CD4-positive, alpha-beta T cell (primary cell): Measurements from ENCODE around the gene CDKN3. TPM values are rescaled to one million over a fixed set of nuclear protein-coding genes. Genes with fewer than 3 reads are reported as not detected.

ENCODE experiments used
- ATAC-seq: fragments of 200-7000 bp; cut with Tn5 transposase; one replicate; pipeline ENCODE4 v1.10.0; 2022; ENCODE audit warnings: mild to moderate bottlenecking; ENCODE audit not compliant: poor library complexity
- CTCF ChIA-PET: fragments of 350-600 bp; sonication (Branson Sonifier 250); formaldehyde crosslinking; loops from one replicate; lab custom pipeline; 2021; ENCODE audit warnings: antibody characterized with exemption, inconsistent platforms; lab: Charles Lee
- POLR2A ChIA-PET: fragments of 350-600 bp; sonication (Branson Sonifier 250); formaldehyde crosslinking; loops from one replicate; lab custom pipeline; 2021; ENCODE audit warnings: antibody characterized with exemption, inconsistent platforms; lab: Charles Lee
- DNase-seq, 14 experiments: peaks; one replicate each; pipeline ENCODE4 v3.0.0-alpha.2; 2013 to 2020; ENCODE audit warnings: mixed read lengths in 2 of 14
- H3K27ac ChIP-seq, 2 donors: one replicate each; pipeline versions ENCODE4 v1.5.1 to v1.7.0; 2013; ENCODE audit warnings: low read length in 2 of 2, low read depth in 1 of 2, mild to moderate bottlenecking in 1 of 2
- H3K27me3 ChIP-seq, 2 experiments: 1 replicate in 1 of 2; 2 replicates in 1 of 2; pipeline versions ENCODE4 v1.6.1 to v1.7.0; 2013; ENCODE audit warnings: low read length in 2 of 2, control low read depth in 1 of 2, mild to moderate bottlenecking in 1 of 2, moderate library complexity in 1 of 2; ENCODE audit not compliant: insufficient read depth in 2 of 2, control insufficient read depth in 1 of 2
- H3K36me3 ChIP-seq: one replicate; pipeline ENCODE4 v1.6.1; 2013; ENCODE audit warnings: low read length, control low read depth; ENCODE audit not compliant: insufficient read depth
- H3K4me1 ChIP-seq: one replicate; pipeline ENCODE4 v1.6.1; 2013; ENCODE audit warnings: low read length, control low read depth; ENCODE audit not compliant: insufficient read depth
- H3K4me3 ChIP-seq: one replicate; pipeline ENCODE4 v1.5.1; 2013; ENCODE audit warnings: mild to moderate bottlenecking, low read length, moderate library complexity
- H3K9me3 ChIP-seq, 2 experiments: 1 replicate in 1 of 2; 2 replicates in 1 of 2; pipeline versions ENCODE4 v1.6.1 to v1.7.0; 2013; ENCODE audit warnings: low read length in 2 of 2, mild to moderate bottlenecking in 2 of 2, control low read depth in 1 of 2, moderate library complexity in 1 of 2; ENCODE audit not compliant: control insufficient read depth in 1 of 2, insufficient read depth in 1 of 2
- H3K27ac Mint-ChIP-seq: one replicate; pipeline ENCODE4 v1.8.0; 2020; ENCODE audit warnings: mixed read lengths
- H3K27me3 Mint-ChIP-seq: one replicate; pipeline ENCODE4 v1.8.0; 2021; ENCODE audit warnings: mixed read lengths
- H3K36me3 Mint-ChIP-seq: one replicate; pipeline ENCODE4 v1.8.0; 2021; ENCODE audit warnings: low read depth, mixed read lengths
- H3K4me1 Mint-ChIP-seq: one replicate; pipeline ENCODE4 v1.8.0; 2021; ENCODE audit warnings: low read depth, mixed read lengths
- H3K4me3 Mint-ChIP-seq: one replicate; pipeline ENCODE4 v1.8.0; 2020; ENCODE audit warnings: mild to moderate bottlenecking, mixed read lengths
- H3K9me3 Mint-ChIP-seq: one replicate; pipeline ENCODE4 v1.8.0; 2020; ENCODE audit warnings: mixed read lengths
- intact Hi-C, 2 experiments: fragments of 100-400 bp; cut with DNase I in 1 of 2; cut with micrococcal nuclease in 1 of 2; formaldehyde crosslinking; loops; one replicate each; pipeline versions ENCODE4 v1.15.1 to v1.9.0; 2023 to 2025; cut with DNase I, micrococcal nuclease
- total RNA-seq, 174 experiments: library from RNA in 2 of 174; stranded (reverse) in 2 of 174; gene quantifications; one replicate each; pipeline ENCODE4 v1.2.3 and lab custom pipeline; 2021 to 2026
- TF ChIP-seq, protein P1 (sequence below): fragments of 200-600 bp; IDR thresholded peaks from one replicate; pipeline ENCODE4 v1.8.0; 2022; ENCODE audit warnings: antibody characterized with exemption, mild to moderate bottlenecking

CDKN3 gene
- total RNA-seq, 2 experiments from 2014 or later, result 0.61 to 1.4 TPM

DNA sequence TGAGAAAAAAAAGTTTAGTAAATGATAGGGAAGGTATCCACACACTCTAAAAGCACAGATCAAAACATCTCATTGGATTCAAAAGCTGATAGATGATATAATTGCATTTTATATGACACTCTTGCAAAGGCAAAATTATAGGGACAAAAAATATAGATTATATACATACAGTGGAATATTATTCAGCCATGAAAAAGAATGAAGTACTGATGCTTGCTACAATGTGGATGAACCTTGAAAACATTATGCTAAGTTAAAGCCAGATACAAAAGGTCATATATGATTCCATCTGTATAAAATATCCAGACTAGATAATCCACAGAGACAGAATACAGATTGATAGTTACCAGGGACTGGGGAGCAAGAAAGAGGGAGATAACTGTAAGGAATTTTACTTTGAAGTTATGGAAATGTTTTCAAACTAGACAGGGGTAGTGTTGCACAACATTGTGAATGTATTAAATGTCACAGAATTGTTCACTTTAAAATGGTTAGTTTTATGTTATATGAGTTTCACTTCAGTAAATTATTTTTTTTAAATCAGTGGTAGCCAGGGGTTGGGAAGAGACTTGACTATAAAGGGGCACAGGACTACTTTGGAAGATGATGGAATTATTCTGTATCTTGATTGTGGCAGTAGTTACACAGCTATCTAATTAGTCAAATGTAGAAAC, 41.7 kb upstream of the CDKN3 start:
- TF ChIP-seq, protein P1, sequence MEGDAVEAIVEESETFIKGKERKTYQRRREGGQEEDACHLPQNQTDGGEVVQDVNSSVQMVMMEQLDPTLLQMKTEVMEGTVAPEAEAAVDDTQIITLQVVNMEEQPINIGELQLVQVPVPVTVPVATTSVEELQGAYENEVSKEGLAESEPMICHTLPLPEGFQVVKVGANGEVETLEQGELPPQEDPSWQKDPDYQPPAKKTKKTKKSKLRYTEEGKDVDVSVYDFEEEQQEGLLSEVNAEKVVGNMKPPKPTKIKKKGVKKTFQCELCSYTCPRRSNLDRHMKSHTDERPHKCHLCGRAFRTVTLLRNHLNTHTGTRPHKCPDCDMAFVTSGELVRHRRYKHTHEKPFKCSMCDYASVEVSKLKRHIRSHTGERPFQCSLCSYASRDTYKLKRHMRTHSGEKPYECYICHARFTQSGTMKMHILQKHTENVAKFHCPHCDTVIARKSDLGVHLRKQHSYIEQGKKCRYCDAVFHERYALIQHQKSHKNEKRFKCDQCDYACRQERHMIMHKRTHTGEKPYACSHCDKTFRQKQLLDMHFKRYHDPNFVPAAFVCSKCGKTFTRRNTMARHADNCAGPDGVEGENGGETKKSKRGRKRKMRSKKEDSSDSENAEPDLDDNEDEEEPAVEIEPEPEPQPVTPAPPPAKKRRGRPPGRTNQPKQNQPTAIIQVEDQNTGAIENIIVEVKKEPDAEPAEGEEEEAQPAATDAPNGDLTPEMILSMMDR, result no peak
- intact Hi-C loops, result no loop called here
- H3K4me3 Mint-ChIP-seq, result no peak overlapping the region
- Histone ChIP-seq H3K4me1 (no peaks in the 10 kb centered on the region), H3K4me3 (no peak overlapping the region), H3K9me3 (no peaks in the 10 kb centered on the region), H3K36me3 (no peaks in the 10 kb centered on the region), H3K27ac (no peak overlapping the region), H3K27me3 (peaks cover 0 to 3% of the 10 kb centered on the region in 2 experiments)
- ChIA-PET POLR2A (no interaction called here), CTCF (no interaction called here)
- DNase-seq, result no peak
- H3K27me3 Mint-ChIP-seq, result peaks cover 39% of the 10 kb centered on the region
- peaks cover 6% of the 10 kb centered on the region for H3K4me1 Mint-ChIP-seq
- no peaks in the 10 kb centered on the region for H3K9me3 Mint-ChIP-seq
- ATAC-seq, result no peak
- H3K27ac Mint-ChIP-seq, result no peak overlapping the region
- H3K36me3 Mint-ChIP-seq, result no peaks in the 10 kb centered on the region

DNA sequence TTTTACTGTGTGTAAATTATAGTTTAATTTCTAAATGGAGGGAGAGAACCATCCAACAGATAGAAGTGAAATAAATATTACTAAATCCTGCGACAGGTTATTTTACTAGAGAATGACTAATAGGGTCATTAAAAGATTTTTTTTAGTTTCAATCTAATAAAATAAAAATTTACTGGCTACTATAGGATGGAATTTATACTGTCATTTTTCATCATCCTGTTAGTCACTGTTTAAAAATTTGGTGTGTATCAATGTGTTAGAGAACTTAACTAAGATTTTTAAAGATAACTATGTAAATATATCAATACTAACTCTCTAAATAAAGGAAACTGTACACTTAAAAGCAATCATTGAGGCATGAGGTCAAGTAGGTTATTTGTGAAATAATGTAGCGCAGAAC, 41.1 kb upstream of the CDKN3 start:
- intact Hi-C loops, result no loop called here

DNA sequence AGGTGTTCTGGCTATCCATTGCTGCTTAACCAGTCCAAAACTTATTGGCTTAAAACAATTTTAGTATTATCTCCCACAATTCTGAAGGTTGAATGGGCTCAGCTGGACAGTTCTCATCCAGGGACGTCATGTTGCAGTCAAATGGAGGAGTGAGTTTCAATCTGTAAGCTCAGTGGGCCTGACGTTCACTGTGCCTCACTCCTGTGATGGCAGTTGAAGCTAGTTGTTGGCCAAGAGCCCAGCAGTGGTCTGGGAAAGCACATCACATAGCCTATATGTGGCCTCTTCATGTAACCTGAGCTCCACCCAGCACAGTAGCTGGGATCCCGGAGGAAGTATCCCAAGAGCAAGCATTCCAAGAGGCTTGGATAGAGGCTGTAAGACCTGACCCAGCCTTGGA, 40.6 kb upstream of the CDKN3 start:
- no peaks in the 10 kb centered on the region for H3K4me1 ChIP-seq
- no peaks in the 10 kb centered on the region for H3K36me3 ChIP-seq
- Mint-ChIP-seq H3K9me3 (no peaks in the 10 kb centered on the region), H3K27ac (no peak overlapping the region), H3K4me1 (peaks cover 6% of the 10 kb centered on the region), H3K4me3 (no peak overlapping the region), H3K27me3 (peaks cover 42% of the 10 kb centered on the region), H3K36me3 (no peaks in the 10 kb centered on the region)
- H3K27ac ChIP-seq, result no peak overlapping the region
- H3K4me3 ChIP-seq, result no peak overlapping the region
- intact Hi-C loops, result no loop called here
- ChIA-PET CTCF (no interaction called here), POLR2A (no interaction called here)
- H3K27me3 ChIP-seq, result peaks cover 3 to 5% of the 10 kb centered on the region in 2 experiments
- no peak for DNase-seq
- ATAC-seq, result no peak
- H3K9me3 ChIP-seq, result no peaks in the 10 kb centered on the region
- TF ChIP-seq, protein P1, result no peak

More for the DNA sequence above, 41.1 kb upstream of the CDKN3 start:
- H3K4me1 Mint-ChIP-seq, result peaks cover 6% of the 10 kb centered on the region
- H3K9me3 Mint-ChIP-seq, result no peaks in the 10 kb centered on the region
- Histone ChIP-seq H3K27me3 (peaks cover 3% of the 10 kb centered on the region in 2 experiments), H3K9me3 (no peaks in the 10 kb centered on the region), H3K4me3 (no peak overlapping the region), H3K27ac (no peak overlapping the region), H3K4me1 (no peaks in the 10 kb centered on the region), H3K36me3 (no peaks in the 10 kb centered on the region)
- H3K4me3 Mint-ChIP-seq, result no peak overlapping the region
- ChIA-PET POLR2A (no interaction called here), CTCF (no interaction called here)
- H3K27ac Mint-ChIP-seq, result no peak overlapping the region
- no peak for DNase-seq
- no peaks in the 10 kb centered on the region for H3K36me3 Mint-ChIP-seq
- peaks cover 39% of the 10 kb centered on the region for H3K27me3 Mint-ChIP-seq
- ATAC-seq, result no peak
- TF ChIP-seq, protein P1, result no peak
